OCI-LY1 (cell line): ENCODE results near the gene ARHGEF17.
A peak's percentile ranks its signal among the peaks of the same experiment; 100 is the strongest.

ENCODE experiments used
- H2AFZ ChIP-seq: fragments of 200-600 bp; sonication (generic), shearing (Covaris generic); 2 replicates; pipeline ENCODE4 v1.6.0; 2014; ENCODE audit warnings: antibody characterized with exemption, mild to moderate bottlenecking, low read length
- H3F3A ChIP-seq: fragments of 200-600 bp; sonication (generic), shearing (Covaris generic); 2 replicates; pipeline ENCODE4 v1.6.0; 2014; ENCODE audit warnings: mild to moderate bottlenecking, antibody characterized with exemption, low read length, moderate library complexity; ENCODE audit not compliant: insufficient read depth
- H3K27ac ChIP-seq: fragments of 200-600 bp; sonication (generic); 2 replicates; pipeline ENCODE4 v1.5.1; 2014; ENCODE audit warnings: low read length, mixed run types, mild to moderate bottlenecking, low read depth; ENCODE audit not compliant: poor library complexity, severe bottlenecking
- H3K27me3 ChIP-seq: fragments of 200-600 bp; sonication (generic); 2 replicates; pipeline ENCODE4 v1.6.0; 2014; ENCODE audit warnings: antibody characterized with exemption, mild to moderate bottlenecking, low read length, moderate library complexity; ENCODE audit not compliant: insufficient read depth
- H3K36me3 ChIP-seq: fragments of 200-600 bp; sonication (generic); 2 replicates; pipeline ENCODE4 v1.6.1; 2014; ENCODE audit warnings: mild to moderate bottlenecking, antibody characterized with exemption, low read length, moderate library complexity, mixed read lengths; ENCODE audit not compliant: insufficient read depth
- H3K4me1 ChIP-seq: fragments of 200-600 bp; sonication (generic); 2 replicates; pipeline ENCODE4 v1.5.1; 2014; ENCODE audit warnings: mild to moderate bottlenecking, low read length, moderate library complexity; ENCODE audit not compliant: insufficient read depth, severe bottlenecking
- H3K4me2 ChIP-seq: fragments of 200-600 bp; sonication (generic), shearing (Covaris generic); 2 replicates; pipeline ENCODE4 v1.6.1; 2014; ENCODE audit warnings: low read length
- H3K4me3 ChIP-seq: fragments of 200-600 bp; sonication (generic); 2 replicates; pipeline ENCODE4 v1.5.1; 2014; ENCODE audit warnings: low read length, low read depth, mild to moderate bottlenecking, mixed read lengths; ENCODE audit not compliant: poor library complexity, severe bottlenecking
- H3K79me2 ChIP-seq: fragments of 200-600 bp; shearing (Covaris generic); 2 replicates; pipeline ENCODE4 v1.6.1; 2016; ENCODE audit warnings: mixed run types, low read length, mixed read lengths; ENCODE audit not compliant: insufficient read depth
- H3K9ac ChIP-seq: fragments of 200-600 bp; sonication (generic), shearing (Covaris generic); 2 replicates; pipeline ENCODE4 v1.6.1; 2014; ENCODE audit warnings: mild to moderate bottlenecking, low read length, mixed read lengths
- H3K9me2 ChIP-seq: fragments of 200-600 bp; sonication (generic), shearing (Covaris generic); 2 replicates; pipeline ENCODE4 v1.6.1; 2014; ENCODE audit warnings: low read depth, mild to moderate bottlenecking, low read length, mixed read lengths
- H3K9me3 ChIP-seq: fragments of 200-600 bp; shearing (Covaris generic); 2 replicates; pipeline ENCODE4 v1.6.1; 2014; ENCODE audit warnings: low read length, mixed read lengths
- H4K20me1 ChIP-seq: fragments of 200-600 bp; sonication (generic), shearing (Covaris generic); 2 replicates; pipeline ENCODE4 v1.6.0; 2016; ENCODE audit warnings: mild to moderate bottlenecking, low read length; ENCODE audit not compliant: insufficient read depth
- EZH2 ChIP-seq: fragments of 200-600 bp; sonication (generic), shearing (Covaris generic); IDR thresholded peaks from 2 replicates; pipeline ENCODE4 v1.8.0; 2017; ENCODE audit warnings: borderline replicate concordance, mixed run types, mild to moderate bottlenecking, antibody characterized with exemption, low read length, moderate library complexity, mixed read lengths
- TF ChIP-seq, protein P1 (sequence below): fragments of 200-600 bp; sonication (generic), shearing (Covaris generic); IDR thresholded peaks from 2 replicates; pipeline ENCODE4 v1.5.1; 2017; ENCODE audit warnings: mild to moderate bottlenecking, antibody characterized with exemption, low read length, moderate library complexity, mixed read lengths

ARHGEF17 gene

DNA sequence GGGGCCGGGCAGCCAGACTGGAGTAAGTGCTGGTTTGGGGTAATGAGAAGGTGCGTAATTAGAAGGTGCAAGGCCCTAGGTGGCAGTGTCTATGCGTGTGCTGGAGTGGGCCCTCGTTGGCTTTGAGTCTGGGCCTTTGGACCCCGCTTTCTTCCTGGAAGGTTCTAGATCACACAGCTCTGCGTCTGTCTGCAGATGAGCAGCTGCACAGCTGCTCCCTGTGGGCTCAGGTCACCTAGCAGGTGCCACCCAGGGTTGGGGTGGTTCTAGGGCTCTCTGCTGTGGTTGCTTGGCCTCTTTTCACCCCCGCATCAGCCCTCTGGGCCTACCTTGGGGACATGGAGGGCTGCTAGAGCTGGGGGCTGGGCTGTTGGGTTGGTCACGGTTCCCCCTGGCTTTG lies 78.5 kb downstream of the ARHGEF17 start:
- Histone ChIP-seq H3K9me2 (no peaks in the 10 kb centered on the region), H2AFZ (no peak overlapping the region), H3K4me3 (no peak overlapping the region), H3F3A (no peaks in the 10 kb centered on the region), H3K27me3 (no peaks in the 10 kb centered on the region), H3K79me2 (no peaks in the 10 kb centered on the region), H3K4me2 (peak overlapping the region; percentile 21; the same call in 1 of the 2 replicates), H3K4me1 (peaks cover 69% of the 10 kb centered on the region), H3K9ac (peak overlapping the region; percentile 12; the same call in 1 of the 2 replicates), H3K36me3 (no peaks in the 10 kb centered on the region), H3K9me3 (no peaks in the 10 kb centered on the region), H4K20me1 (no peaks in the 10 kb centered on the region), H3K27ac (peak overlapping the region; percentile 88)
- TF ChIP-seq, protein P1, sequence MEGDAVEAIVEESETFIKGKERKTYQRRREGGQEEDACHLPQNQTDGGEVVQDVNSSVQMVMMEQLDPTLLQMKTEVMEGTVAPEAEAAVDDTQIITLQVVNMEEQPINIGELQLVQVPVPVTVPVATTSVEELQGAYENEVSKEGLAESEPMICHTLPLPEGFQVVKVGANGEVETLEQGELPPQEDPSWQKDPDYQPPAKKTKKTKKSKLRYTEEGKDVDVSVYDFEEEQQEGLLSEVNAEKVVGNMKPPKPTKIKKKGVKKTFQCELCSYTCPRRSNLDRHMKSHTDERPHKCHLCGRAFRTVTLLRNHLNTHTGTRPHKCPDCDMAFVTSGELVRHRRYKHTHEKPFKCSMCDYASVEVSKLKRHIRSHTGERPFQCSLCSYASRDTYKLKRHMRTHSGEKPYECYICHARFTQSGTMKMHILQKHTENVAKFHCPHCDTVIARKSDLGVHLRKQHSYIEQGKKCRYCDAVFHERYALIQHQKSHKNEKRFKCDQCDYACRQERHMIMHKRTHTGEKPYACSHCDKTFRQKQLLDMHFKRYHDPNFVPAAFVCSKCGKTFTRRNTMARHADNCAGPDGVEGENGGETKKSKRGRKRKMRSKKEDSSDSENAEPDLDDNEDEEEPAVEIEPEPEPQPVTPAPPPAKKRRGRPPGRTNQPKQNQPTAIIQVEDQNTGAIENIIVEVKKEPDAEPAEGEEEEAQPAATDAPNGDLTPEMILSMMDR: no peak; the same call in 1 of the 2 replicates
- no peak for TF ChIP-seq EZH2

DNA sequence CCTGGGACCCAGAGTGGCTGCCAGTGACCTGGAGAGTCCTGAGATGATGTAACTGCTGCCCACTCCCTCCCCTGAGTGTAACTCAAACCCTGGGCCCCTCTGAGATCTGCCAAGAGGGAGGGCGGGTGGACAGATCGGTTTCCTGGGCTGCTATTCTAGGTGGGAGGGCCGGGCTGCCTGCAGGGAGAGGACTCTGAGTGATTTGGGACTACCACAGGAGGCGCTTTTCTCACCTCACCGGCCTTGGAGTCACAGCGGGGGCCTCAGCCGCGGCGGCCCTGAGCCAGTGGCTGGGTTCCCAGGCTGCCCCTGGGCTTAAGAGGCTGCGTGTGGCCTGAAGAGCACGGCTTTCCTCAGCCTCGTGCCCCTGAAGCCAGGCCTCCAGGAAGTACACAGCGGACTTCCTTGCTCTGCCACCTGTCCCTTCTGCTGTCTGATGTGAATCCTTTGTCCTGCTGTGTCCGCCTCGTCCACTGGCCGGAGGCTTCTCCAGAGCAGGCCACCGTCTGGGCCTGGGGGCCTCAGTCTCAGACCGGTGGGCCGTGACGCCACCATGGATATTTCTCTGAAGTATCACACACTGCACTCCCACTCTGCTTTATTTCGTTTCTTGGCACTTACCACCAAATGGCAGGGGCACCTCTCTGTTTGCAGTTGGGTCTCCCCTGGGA lies 79.7 kb downstream of the ARHGEF17 start:
- no peaks in the 10 kb centered on the region for H4K20me1 ChIP-seq
- peak overlapping the region; percentile 14; the same call in 1 of the 2 replicates for H3K9ac ChIP-seq
- H3K27ac ChIP-seq: peak overlapping the region; percentile 88
- peak overlapping the region; percentile 16; the same call in 1 of the 2 replicates for H3K4me2 ChIP-seq
- H3F3A ChIP-seq: no peaks in the 10 kb centered on the region
- H3K36me3 ChIP-seq: no peaks in the 10 kb centered on the region
- H3K79me2 ChIP-seq: no peaks in the 10 kb centered on the region
- no peaks in the 10 kb centered on the region for H3K27me3 ChIP-seq
- no peak overlapping the region for H3K4me3 ChIP-seq
- TF ChIP-seq EZH2: no peak
- TF ChIP-seq, protein P1: peak; percentile 12; the same call in 1 of the 2 replicates
- H3K9me2 ChIP-seq: no peaks in the 10 kb centered on the region
- peaks cover 57% of the 10 kb centered on the region for H3K4me1 ChIP-seq
- no peak overlapping the region for H2AFZ ChIP-seq
- no peaks in the 10 kb centered on the region for H3K9me3 ChIP-seq

DNA sequence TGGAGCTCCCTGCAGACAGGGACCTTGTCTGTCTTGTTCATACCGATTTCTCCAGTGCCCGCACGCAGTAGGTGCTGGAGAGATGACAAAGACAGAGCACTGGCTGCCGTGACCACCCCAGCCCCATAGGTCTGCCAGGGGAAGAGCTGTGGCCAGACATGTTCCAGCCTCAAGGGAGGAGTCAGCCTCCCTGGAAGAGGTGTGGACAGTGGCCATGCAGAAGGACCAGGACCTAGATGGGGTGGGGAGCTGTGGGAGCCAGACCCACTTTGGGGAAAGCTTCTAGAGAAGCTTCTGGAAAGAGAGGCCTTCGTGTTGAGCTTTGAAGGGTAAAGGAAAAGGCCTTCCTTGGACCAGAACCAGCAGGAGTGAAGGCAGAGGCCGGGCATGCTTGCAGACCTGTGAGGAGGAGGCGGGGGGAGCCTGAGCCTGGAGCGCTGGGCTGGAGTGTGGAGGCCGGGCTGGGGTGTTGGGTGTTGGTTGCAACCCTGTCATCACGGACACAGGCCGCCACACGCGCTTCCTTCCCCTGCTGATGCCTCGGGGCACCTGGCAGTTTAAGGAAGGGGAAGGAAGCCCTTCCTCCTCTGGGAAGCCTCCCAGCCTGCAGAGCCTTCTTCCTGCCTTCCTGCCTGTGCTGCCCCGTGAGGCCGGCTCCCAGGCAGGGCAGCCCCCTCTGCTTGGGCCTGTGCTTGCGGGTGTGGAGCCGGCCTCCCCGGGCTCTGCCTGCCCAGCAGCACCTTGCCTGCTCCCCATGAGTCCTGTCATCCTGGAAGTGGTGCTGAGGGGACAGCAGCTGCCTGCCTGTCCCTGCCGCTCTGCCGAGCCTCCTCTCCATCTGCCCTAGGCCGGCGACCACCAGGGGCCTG lies 80.4 kb downstream of the ARHGEF17 start:
- H3K4me2 ChIP-seq: peak overlapping the region; percentile 16; the same call in 1 of the 2 replicates
- H3K27ac ChIP-seq: peak overlapping the region; percentile 88
- H2AFZ ChIP-seq: no peak overlapping the region
- H4K20me1 ChIP-seq: no peaks in the 10 kb centered on the region
- no peak overlapping the region for H3K4me3 ChIP-seq
- H3K27me3 ChIP-seq: no peaks in the 10 kb centered on the region
- no peak for TF ChIP-seq EZH2
- TF ChIP-seq, protein P1: no peak
- no peaks in the 10 kb centered on the region for H3K36me3 ChIP-seq
- no peaks in the 10 kb centered on the region for H3K9me3 ChIP-seq
- no peaks in the 10 kb centered on the region for H3K9me2 ChIP-seq
- no peaks in the 10 kb centered on the region for H3K79me2 ChIP-seq
- H3K9ac ChIP-seq: no peak overlapping the region
- H3K4me1 ChIP-seq: peaks cover 50% of the 10 kb centered on the region
- H3F3A ChIP-seq: no peaks in the 10 kb centered on the region
